Astrocyte of the cerebellum (primary cell): Measurements from ENCODE around the gene ATP1A1.

Source experiments
- DNase-seq: peaks from one replicate; pipeline ENCODE4 v3.0.0-alpha.2; 2011; ENCODE audit warnings: low read depth
- H3K4me3 ChIP-seq: 2 replicates; pipeline ENCODE4 v1.5.1; 2011; ENCODE audit warnings: mild to moderate bottlenecking, low read depth, low read length, moderate library complexity
- in situ Hi-C: cut with HindIII; loops from 2 replicates; pipeline ENCODE4 v1.10.0; 2017; ENCODE audit warnings: low sequenced_read_pairs
- TF ChIP-seq, protein P1 (sequence below): IDR thresholded peaks from 2 replicates; pipeline ENCODE4 v1.5.1; 2012; ENCODE audit warnings: low read length, low read depth, moderate library complexity, mild to moderate bottlenecking; ENCODE audit errors: missing control alignments

The ATP1A1 gene

DNA sequence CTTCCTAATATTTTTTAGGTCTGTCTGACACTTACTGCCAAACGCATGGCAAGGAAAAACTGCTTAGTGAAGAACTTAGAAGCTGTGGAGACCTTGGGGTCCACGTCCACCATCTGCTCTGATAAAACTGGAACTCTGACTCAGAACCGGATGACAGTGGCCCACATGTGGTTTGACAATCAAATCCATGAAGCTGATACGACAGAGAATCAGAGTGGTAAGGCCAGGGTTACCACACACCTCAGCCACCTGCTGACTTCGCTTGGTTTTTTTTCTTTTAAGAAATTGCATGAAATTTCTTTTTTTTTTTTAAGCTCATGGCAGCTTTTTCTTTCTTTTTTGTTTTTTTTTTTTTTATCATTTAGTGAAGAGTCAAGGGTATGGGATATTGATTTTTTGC lies 17.2 kb downstream of the ATP1A1 start:
- no peak overlapping the region for H3K4me3 ChIP-seq
- in situ Hi-C loops = no loop called here
- no peak for DNase-seq
- TF ChIP-seq, protein P1, sequence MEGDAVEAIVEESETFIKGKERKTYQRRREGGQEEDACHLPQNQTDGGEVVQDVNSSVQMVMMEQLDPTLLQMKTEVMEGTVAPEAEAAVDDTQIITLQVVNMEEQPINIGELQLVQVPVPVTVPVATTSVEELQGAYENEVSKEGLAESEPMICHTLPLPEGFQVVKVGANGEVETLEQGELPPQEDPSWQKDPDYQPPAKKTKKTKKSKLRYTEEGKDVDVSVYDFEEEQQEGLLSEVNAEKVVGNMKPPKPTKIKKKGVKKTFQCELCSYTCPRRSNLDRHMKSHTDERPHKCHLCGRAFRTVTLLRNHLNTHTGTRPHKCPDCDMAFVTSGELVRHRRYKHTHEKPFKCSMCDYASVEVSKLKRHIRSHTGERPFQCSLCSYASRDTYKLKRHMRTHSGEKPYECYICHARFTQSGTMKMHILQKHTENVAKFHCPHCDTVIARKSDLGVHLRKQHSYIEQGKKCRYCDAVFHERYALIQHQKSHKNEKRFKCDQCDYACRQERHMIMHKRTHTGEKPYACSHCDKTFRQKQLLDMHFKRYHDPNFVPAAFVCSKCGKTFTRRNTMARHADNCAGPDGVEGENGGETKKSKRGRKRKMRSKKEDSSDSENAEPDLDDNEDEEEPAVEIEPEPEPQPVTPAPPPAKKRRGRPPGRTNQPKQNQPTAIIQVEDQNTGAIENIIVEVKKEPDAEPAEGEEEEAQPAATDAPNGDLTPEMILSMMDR = no peak

DNA sequence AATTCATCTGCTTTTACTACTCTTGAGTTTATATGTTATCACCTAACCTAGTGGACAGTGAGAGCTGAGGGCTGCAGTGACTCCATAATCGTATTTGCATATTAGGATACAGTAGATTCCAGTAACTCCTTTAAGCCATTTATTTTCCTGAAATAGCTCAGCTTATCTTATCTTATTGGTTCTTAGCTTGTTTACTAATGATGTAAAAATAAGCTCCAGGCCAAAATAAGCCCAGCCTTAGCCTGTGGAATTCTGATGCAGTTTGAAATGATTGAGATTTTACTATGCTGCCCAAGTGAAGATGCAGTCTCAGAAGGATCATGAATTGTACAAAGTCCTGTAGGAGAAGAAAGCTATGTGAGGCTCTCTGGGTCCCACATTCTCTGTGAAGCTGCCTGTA lies 18.1 kb downstream of the ATP1A1 start:
- TF ChIP-seq, protein P1 = no peak
- in situ Hi-C loops = no loop called here
- H3K4me3 ChIP-seq = no peak overlapping the region
- DNase-seq = no peak

DNA sequence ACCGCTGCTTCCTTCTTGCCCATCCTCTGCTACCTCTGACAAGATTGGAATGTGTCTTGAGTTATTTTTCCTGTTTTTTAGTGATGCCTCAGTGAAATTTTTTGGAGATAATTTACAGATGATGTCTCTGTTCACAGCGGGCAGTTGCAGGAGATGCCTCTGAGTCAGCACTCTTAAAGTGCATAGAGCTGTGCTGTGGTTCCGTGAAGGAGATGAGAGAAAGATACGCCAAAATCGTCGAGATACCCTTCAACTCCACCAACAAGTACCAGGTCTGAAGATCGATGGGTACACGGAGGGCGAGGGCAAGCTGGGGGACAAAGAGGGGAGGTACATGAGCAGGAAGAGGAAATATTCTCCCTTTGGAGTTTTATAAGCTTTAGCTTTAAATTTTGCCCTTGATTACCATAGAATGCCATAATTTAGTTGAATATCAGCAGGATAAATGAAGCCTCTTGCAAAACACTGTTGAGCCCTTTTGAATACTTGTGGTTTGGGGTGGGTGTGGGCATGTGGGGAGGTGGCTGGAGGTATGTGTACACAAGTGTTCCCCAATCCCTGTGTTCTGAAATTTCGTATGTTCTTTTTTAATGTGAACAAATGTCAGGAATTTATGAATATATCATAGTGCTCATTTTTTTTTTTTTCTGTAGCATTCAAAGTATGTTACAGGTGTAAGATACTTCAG lies 19.8 kb downstream of the ATP1A1 start:
- TF ChIP-seq, protein P1 = no peak
- in situ Hi-C loops = no loop called here
- no peak overlapping the region for H3K4me3 ChIP-seq
- no peak for DNase-seq

DNA sequence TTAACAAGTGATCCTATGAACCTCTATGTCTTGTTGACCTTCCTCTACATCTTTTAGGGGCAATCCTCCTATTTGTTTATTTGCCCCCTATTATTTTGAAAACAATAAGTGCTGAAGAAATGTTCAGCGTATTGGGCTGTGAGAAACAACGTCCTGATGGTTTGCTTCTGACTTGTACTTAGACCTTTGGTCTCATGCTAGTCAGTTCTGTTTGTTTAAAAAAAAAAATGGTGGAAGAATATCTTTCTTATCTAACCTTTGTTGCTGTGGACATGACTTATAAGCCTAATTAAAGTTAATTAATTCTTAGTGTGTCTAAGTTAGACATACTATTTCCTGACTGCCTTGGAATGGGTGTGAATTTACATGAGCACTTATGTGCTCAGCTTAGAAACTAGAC lies 20.7 kb downstream of the ATP1A1 start:
- DNase-seq = no peak
- TF ChIP-seq, protein P1 = no peak
- H3K4me3 ChIP-seq = no peak overlapping the region
- in situ Hi-C loops = no loop called here

DNA sequence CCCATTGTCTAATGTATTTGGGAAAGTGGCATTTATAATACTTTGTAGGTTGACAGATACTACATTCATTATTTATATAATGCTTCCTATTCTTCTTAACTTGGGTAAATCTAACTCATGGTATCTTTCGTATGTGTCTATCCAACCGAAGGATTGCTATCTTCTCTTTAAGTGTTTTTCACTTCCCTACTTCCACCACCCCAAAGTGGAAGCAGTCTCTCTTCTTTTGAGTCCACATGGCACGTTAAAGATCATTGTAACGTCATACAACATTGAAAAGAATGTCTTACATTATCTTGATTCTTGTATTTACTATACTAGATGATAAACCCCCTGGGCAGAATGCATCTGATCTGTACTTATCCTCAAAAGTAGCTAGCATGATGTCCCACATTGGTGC lies 21.2 kb downstream of the ATP1A1 start:
- no peak for DNase-seq
- H3K4me3 ChIP-seq = no peak overlapping the region
- TF ChIP-seq, protein P1 = no peak
- in situ Hi-C loops = no loop called here

DNA sequence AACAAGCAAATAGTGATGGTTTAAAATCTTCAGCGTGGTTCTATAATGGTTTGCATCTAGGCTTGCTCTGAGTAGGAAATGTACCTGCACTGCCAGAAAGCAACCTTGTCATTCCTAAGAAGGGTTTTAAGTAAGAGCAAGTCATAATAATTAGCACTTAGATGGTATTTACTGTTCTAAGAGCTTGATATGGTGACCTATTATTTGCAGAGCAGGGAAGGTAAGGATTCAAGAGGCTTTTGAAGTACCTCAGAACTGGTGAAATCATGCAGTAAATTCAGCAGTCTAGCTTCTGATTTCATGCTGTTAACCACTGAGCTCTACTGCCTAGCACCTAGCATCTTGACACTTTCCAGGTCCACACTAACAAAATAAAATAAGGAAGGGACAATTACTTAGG lies 23.7 kb downstream of the ATP1A1 start:
- H3K4me3 ChIP-seq = no peak overlapping the region
- TF ChIP-seq, protein P1 = no peak
- in situ Hi-C loops = no loop called here
- DNase-seq = no peak
